Stomach (tissue), 9 donors: Measurements from ENCODE around the gene RPN1. TPM values are rescaled to one million over a fixed set of nuclear protein-coding genes. Genes with fewer than 3 reads are reported as not detected.
"Not testable (repeated sequence)": the region's sequence is repeated elsewhere in the genome, so short reads cannot be mapped to it uniquely, and the experiment has no call there.

Experiments used
- DNase-seq, 2 donors: peaks; one replicate each; pipeline versions ENCODE4 v3.0.0 to v3.0.0-alpha.2; 2013 to 2019
- H3K27ac ChIP-seq, 5 donors: fragments of 200-600 bp in 4 of 5; sonication (generic) in 4 of 5; one replicate each; pipeline ENCODE4 v1.5.1; 2013 to 2019; ENCODE audit warnings: mild to moderate bottlenecking in 1 of 5, moderate library complexity in 1 of 5
- H3K27me3 ChIP-seq, 3 donors: fragments of 200-600 bp; sonication (generic); one replicate each; pipeline ENCODE4 v1.5.1; 2017 to 2019; ENCODE audit warnings: mixed run types in 1 of 3
- H3K36me3 ChIP-seq, 4 donors: fragments of 200-600 bp; sonication (generic); 1 replicate in 3 of 4; 2 replicates in 1 of 4; pipeline ENCODE4 v1.5.1; 2016 to 2019
- H3K4me1 ChIP-seq, 4 donors: fragments of 200-600 bp; sonication (generic); one replicate each; pipeline ENCODE4 v1.5.1; 2016 to 2019
- H3K4me3 ChIP-seq, 4 donors: fragments of 200-600 bp; sonication (generic) in 3 of 4; one replicate each; pipeline ENCODE4 v1.5.1; 2016 to 2019; ENCODE audit warnings: mild to moderate bottlenecking in 1 of 4
- H3K9me3 ChIP-seq, 4 donors: fragments of 200-600 bp; sonication (generic); one replicate each; pipeline ENCODE4 v1.5.1; 2016 to 2019
- CTCF ChIP-seq, 7 experiments: fragments of 450-650 bp in 4 of 7; fragments of 200-600 bp in 3 of 7; sonication (generic) in 3 of 7; IDR thresholded peaks; one replicate each; pipeline ENCODE4 v1.5.1; 2016 to 2019; ENCODE audit warnings: antibody characterized with exemption in 7 of 7, control low read depth in 2 of 7, mild to moderate bottlenecking in 1 of 7
- EP300 ChIP-seq: sonication (generic); formaldehyde crosslinking; IDR thresholded peaks from one replicate; pipeline ENCODE4 v1.6.1; 2017; ENCODE audit warnings: antibody characterized with exemption
- POLR2A ChIP-seq, 4 donors: fragments of 450-650 bp; IDR thresholded peaks; one replicate each; pipeline ENCODE4 v1.6.1; 2016; ENCODE audit warnings: antibody characterized with exemption in 4 of 4, control low read depth in 2 of 4, mild to moderate bottlenecking in 1 of 4, moderate library complexity in 1 of 4
- POLR2AphosphoS5 ChIP-seq, 3 donors: sonication (generic); formaldehyde crosslinking; IDR thresholded peaks; one replicate each; pipeline ENCODE4 v1.6.1; 2016; ENCODE audit warnings: antibody characterized with exemption in 3 of 3
- WGBS, 5 donors: extraction: QIAGEN DNeasy Blood & Tissue Kit in 3 of 5; methylation state at CpG; one replicate each; pipeline versions ENCODE4 v1.1.5 to v1.1.7; 2013 to 2018; 5-methylcytosine and 5-hydroxymethylcytosine counted together
- intact Hi-C: fragments of 100-400 bp; cut with DNase I; formaldehyde crosslinking; loops from one replicate; pipeline ENCODE4 v1.15.1; 2023; ENCODE audit warnings: low total_unique reads
- polyA plus RNA-seq, 3 donors: library from polyadenylated mRNA; stranded (reverse); fragments of 200-250 nt; gene quantifications; one replicate each; pipeline ENCODE4 v1.2.3, GENCODE V29; 2013
- total RNA-seq, 5 donors: library from RNA; depleted of rRNA; stranded (reverse); fragments of >200 nt; gene quantifications; one replicate each; pipeline versions ENCODE4 v1.1.0 to v1.2.3, GENCODE V29; 2014 to 2016
- donor health status: healthy with polysubstance abuse.
- donor health status: Bipolar disorder and iron deficiency.
- donor health status: healthy.

The RPN1 gene
- total and polyA plus RNA-seq, 8 donors, result 39.9 to 328 (median 107) TPM

- Histone ChIP-seq H3K4me3 (peak overlapping the region; percentile 26 to 38 (median 32)), H3K27ac (peak overlapping the region in 2 of 5 donors; percentile 13 to 65)
- DNase-seq, result peak; percentile 40 to 57
Observed at GRCh38 chr3:128653383-128653992, 2.9 kb upstream of the RPN1 start.

GRCh38 chr3:128648940-128649663 lies 1.5 kb downstream of the RPN1 start:
- intact Hi-C loops, result no loop called here
- TF ChIP-seq POLR2A (IDR thresholded peaks at IDR 0.05) (no peak), POLR2AphosphoS5 (IDR thresholded peaks at IDR 0.05) (no peak), EP300 (no peak), CTCF (IDR thresholded peaks at IDR 0.05) (no peak)
- WGBS, 5 donors, result 11 to 19% (median 16%) methylated on average over 8 of the region's 8 CpGs
- Histone ChIP-seq H3K9me3 (no peaks in the 10 kb centered on the region), H3K27ac (peak overlapping the region in 4 of 5 donors; percentile 95 to 100 (median 100)), H3K4me3 (peak overlapping the region; percentile 89 to 100 (median 95)), H3K27me3 (no peaks in the 10 kb centered on the region), H3K36me3 (peaks cover 6 to 20% (median 12%) of the 10 kb centered on the region in 4 donors), H3K4me1 (peaks cover 17 to 65% (median 23%) of the 10 kb centered on the region in 4 donors)
- DNase-seq, result no peak

More at GRCh38 chr3:128653383-128653992, 2.9 kb upstream of the RPN1 start:
- H3K36me3 ChIP-seq, H3K27me3 ChIP-seq, H3K9me3 ChIP-seq, intact Hi-C loops: not testable (repeated sequence)
- peak in 2 of 7 experiments; percentile 9 to 21 for TF ChIP-seq CTCF (IDR thresholded peaks at IDR 0.05)
- H3K4me1 ChIP-seq, result peaks cover 10 to 27% (median 12%) of the 10 kb centered on the region in 4 donors
- 49 to 63% (median 58%) methylated on average over 24 to 43 of the region's 43 CpGs; no CpG with 5 or more reads in 1 of the 5 donors for WGBS, 5 donors

GRCh38 chr3:128648402-128648801 lies 2.2 kb downstream of the RPN1 start:
- DNase-seq, result no peak
- H3K27me3 ChIP-seq, result no peaks in the 10 kb centered on the region
- peak overlapping the region in 3 of 4 donors; percentile 89 to 96 (median 94) for H3K4me3 ChIP-seq
- no peaks in the 10 kb centered on the region for H3K9me3 ChIP-seq
- peaks cover 13 to 27% (median 19%) of the 10 kb centered on the region in 4 donors for H3K36me3 ChIP-seq
- H3K27ac ChIP-seq, result peak overlapping the region in 1 of 5 donors; percentile 100
- WGBS, 5 donors, result 54 to 66% (median 61%) methylated on average over 4 of the region's 4 CpGs
- no peak for TF ChIP-seq POLR2A (IDR thresholded peaks at IDR 0.05)
- TF ChIP-seq EP300, result no peak
- H3K4me1 ChIP-seq, result peaks cover 17 to 58% (median 23%) of the 10 kb centered on the region in 4 donors
- intact Hi-C loops, result no loop called here

GRCh38 chr3:128647307-128647706 lies 3.3 kb downstream of the RPN1 start:
- 78 to 92% (median 90%) methylated on average over 3 of the region's 3 CpGs for WGBS, 5 donors

GRCh38 chr3:128634075-128634611 lies 16.5 kb downstream of the RPN1 start:
- no peak overlapping the region for H3K27ac ChIP-seq
- no peaks in the 10 kb centered on the region for H3K27me3 ChIP-seq
- no peak for DNase-seq
- H3K9me3 ChIP-seq, result no peaks in the 10 kb centered on the region
- peaks cover 0 to 9% (median 3%) of the 10 kb centered on the region in 4 donors for H3K4me1 ChIP-seq
- intact Hi-C loops, result no loop called here
- WGBS, 5 donors, result 89 to 94% (median 91%) methylated on average over 5 of the region's 5 CpGs
- H3K36me3 ChIP-seq, result peaks cover 54 to 95% (median 93%) of the 10 kb centered on the region in 4 donors
- no peak overlapping the region for H3K4me3 ChIP-seq
- no peak for TF ChIP-seq POLR2A (IDR thresholded peaks at IDR 0.05)

More at GRCh38 chr3:128647307-128647706, 3.3 kb downstream of the RPN1 start:
- no peak for DNase-seq
- H3K27me3 ChIP-seq, result no peaks in the 10 kb centered on the region
- no peaks in the 10 kb centered on the region for H3K9me3 ChIP-seq
- TF ChIP-seq POLR2AphosphoS5 (IDR thresholded peaks at IDR 0.05), result no peak
- no peak for TF ChIP-seq POLR2A (IDR thresholded peaks at IDR 0.05)
- no peak overlapping the region for H3K27ac ChIP-seq
- H3K4me3 ChIP-seq, result no peak overlapping the region
- peaks cover 17 to 52% (median 23%) of the 10 kb centered on the region in 4 donors for H3K4me1 ChIP-seq
- peaks cover 22 to 37% (median 29%) of the 10 kb centered on the region in 4 donors for H3K36me3 ChIP-seq
- intact Hi-C loops, result no loop called here
